K562 (cell line): Measurements from ENCODE around the gene PIH1D1. TPM values are rescaled to one million over a fixed set of nuclear protein-coding genes. Genes with fewer than 3 reads are reported as not detected.

Source experiments
- ADNP ChIP-seq: fragments of 200-800 bp; sonication (Bioruptor generic); IDR thresholded peaks from 2 replicates; pipeline ENCODE4 v1.6.1; 2016; ENCODE audit warnings: missing genetic modification characterization, missing compliant biosample characterization
- CHD1 ChIP-seq: fragments of 200-600 bp; sonication (generic); IDR thresholded peaks from one replicate; pipeline ENCODE4 v1.6.1; 2012; ENCODE audit warnings: mild to moderate bottlenecking, moderate library complexity, low read length, inconsistent platforms
- CTBP1 ChIP-seq: fragments of 450-650 bp; IDR thresholded peaks from 2 replicates; pipeline ENCODE4 v1.6.1; 2016; ENCODE audit warnings: borderline replicate concordance
- ESRRB ChIP-seq: fragments of 250-450 bp; sonication (Bioruptor Pico); IDR thresholded peaks from 2 replicates; pipeline ENCODE4 v1.5.0; 2020; ENCODE audit warnings: mild to moderate bottlenecking, moderate library complexity, borderline replicate concordance
- NEUROD1 ChIP-seq: fragments of 150-350 bp; IDR thresholded peaks from 2 replicates; pipeline ENCODE4 v1.6.1; 2014; ENCODE audit warnings: borderline replicate concordance, low read length, low read depth; ENCODE audit not compliant: partially characterized antibody
- NR2C2 ChIP-seq, 2 experiments: fragments of 200-800 bp in 1 of 2; sonication (Bioruptor generic) in 1 of 2; sonication (generic) in 1 of 2; formaldehyde crosslinking in 1 of 2; IDR thresholded peaks; 2 replicates each; pipeline versions ENCODE4 v1.6.1 to v1.8.0; 2016 to 2022; ENCODE audit warnings: mild to moderate bottlenecking in 1 of 2, missing compliant biosample characterization in 1 of 2, missing genetic modification characterization in 1 of 2, missing genetic modification reagents in 1 of 2
- NR2F6 ChIP-seq: fragments of 450-650 bp; formaldehyde crosslinking; IDR thresholded peaks from 2 replicates; pipeline ENCODE4 v1.4.0; 2020; ENCODE audit warnings: mild to moderate bottlenecking
- PHF8 ChIP-seq: fragments of 200-600 bp; sonication (generic); IDR thresholded peaks from 2 replicates; pipeline ENCODE4 v1.6.1; 2012; ENCODE audit warnings: mixed run types, mild to moderate bottlenecking, inconsistent platforms, low read length, moderate library complexity, borderline replicate concordance
- ZBED1 ChIP-seq: IDR thresholded peaks from 2 replicates; pipeline ENCODE4 v1.6.1; 2014
- ZNF175 ChIP-seq: fragments of 200-800 bp; sonication (Bioruptor generic); IDR thresholded peaks from 2 replicates; pipeline ENCODE4 v1.6.1; 2016; ENCODE audit warnings: low read depth, mild to moderate bottlenecking, missing genetic modification characterization, missing compliant biosample characterization
- ZNF707 ChIP-seq: fragments of 250-450 bp; sonication (Bioruptor Pico); conservative IDR thresholded peaks from 2 replicates; pipeline ENCODE4 v1.8.0; 2022; ENCODE audit warnings: inconsistent platforms, mild to moderate bottlenecking, moderate library complexity
- polyA plus RNA-seq, 8 experiments: library from polyadenylated mRNA; depleted of rRNA in 4 of 8; stranded (reverse) in 5 of 8; unstranded in 3 of 8; fragments of >200 nt; fragmentation: Nextera tagmentation in 2 of 8; fragmentation: Illumina TruSeq in 1 of 8; extraction: Ambion mirVana in 2 of 8; extraction: Trizol in 1 of 8; gene quantifications; 2 replicates each; pipeline versions ENCODE4 v1.2.1 to v1.2.3, GENCODE V29; 2011 to 2014; ENCODE audit warnings: inconsistent platforms in 1 of 8, missing spikeins in 1 of 8
- total RNA-seq, 7 experiments: library from RNA; depleted of rRNA in 6 of 7; stranded (reverse); fragments of >200 nt in 6 of 7; fragmentation: Illumina TruSeq in 2 of 7; extraction: Trizol in 2 of 7; gene quantifications; 2 replicates each; pipeline versions ENCODE4 v1.2.1 to v1.2.3, GENCODE V29; 2011 to 2021; ENCODE audit warnings: low replicate concordance in 1 of 7
- TF ChIP-seq, protein P1 (sequence below): IDR thresholded peaks from 2 replicates; pipeline ENCODE4 v1.6.1; 2011; ENCODE audit not compliant: insufficient read length; ENCODE audit errors: extremely low read depth
- TF ChIP-seq, protein P2 (sequence below): fragments of 450-650 bp; IDR thresholded peaks from 2 replicates; pipeline ENCODE4 v1.6.1; 2018; ENCODE audit warnings: mild to moderate bottlenecking, low read depth; ENCODE audit not compliant: partially characterized antibody
- TF ChIP-seq, protein P3 (sequence below), 2 experiments: IDR thresholded peaks; 2 replicates each; pipeline ENCODE4 v1.6.1; 2012; ENCODE audit warnings: improper control_type of control experiment in 2 of 2, low read depth in 2 of 2, low read length in 2 of 2, borderline replicate concordance in 1 of 2
- TF ChIP-seq, protein P4 (sequence below): fragments of 250-450 bp; sonication (Bioruptor Pico); IDR thresholded peaks from 2 replicates; pipeline ENCODE4 v1.4.0; 2020; ENCODE audit warnings: mild to moderate bottlenecking, moderate library complexity
- TF ChIP-seq, protein P5 (sequence below): sonication (generic); formaldehyde crosslinking; IDR thresholded peaks from 2 replicates; pipeline ENCODE4 v1.8.0; 2023; ENCODE audit warnings: mild to moderate bottlenecking, missing genetic modification reagents

PIH1D1 gene
- total and polyA plus RNA-seq, 9 of the 15 experiments (the other 6 are each of a cell fraction or from before 2014, with no cell fraction given) = 26.5 to 224 (median 137) TPM

DNA sequence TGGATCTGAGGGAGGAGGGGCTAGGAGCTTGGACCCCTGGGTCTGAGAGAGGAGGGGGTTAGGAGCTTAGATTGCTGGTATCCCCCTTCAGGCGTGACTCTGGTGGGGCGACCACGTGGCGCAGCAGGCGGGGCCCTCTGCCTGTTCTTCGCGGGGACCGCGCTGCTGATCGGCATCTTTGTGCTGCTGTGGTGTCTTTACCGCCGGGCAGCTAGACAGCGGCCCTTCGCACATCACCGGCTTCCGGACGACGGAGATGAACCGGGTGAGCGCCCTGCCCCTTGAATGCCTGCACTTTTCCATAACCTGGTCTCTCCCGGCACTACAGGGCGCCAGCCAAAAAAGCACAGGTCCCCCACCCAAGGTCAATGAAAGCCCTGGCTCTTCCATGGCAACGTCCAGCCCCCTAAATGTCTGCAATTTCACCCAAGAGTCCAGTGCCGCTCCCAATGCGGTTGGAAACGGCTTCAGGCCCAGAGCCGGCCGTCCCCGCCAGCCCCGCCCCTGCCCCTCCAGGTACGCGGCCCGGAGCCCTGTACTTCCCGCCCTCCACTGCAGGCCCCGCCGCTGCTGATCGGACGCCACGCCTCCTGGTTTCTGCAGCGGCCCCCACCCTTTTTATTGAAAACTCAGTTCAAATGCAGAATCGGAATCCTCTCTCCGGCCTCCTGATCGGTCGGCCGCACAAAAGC is 23.6 kb downstream of the PIH1D1 start (continued):
- 0 out of 2 replicates have a peak, but pooled peaks have one; percentile 24 for TF ChIP-seq NR2C2 (CRISPR knock-in tag; IDR thresholded peaks at IDR 0.05)
- TF ChIP-seq NR2C2 (tag; IDR thresholded peaks at IDR 0.05) = no peak
- TF ChIP-seq, protein P1, sequence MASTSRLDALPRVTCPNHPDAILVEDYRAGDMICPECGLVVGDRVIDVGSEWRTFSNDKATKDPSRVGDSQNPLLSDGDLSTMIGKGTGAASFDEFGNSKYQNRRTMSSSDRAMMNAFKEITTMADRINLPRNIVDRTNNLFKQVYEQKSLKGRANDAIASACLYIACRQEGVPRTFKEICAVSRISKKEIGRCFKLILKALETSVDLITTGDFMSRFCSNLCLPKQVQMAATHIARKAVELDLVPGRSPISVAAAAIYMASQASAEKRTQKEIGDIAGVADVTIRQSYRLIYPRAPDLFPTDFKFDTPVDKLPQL = no peak
- no peak for TF ChIP-seq CHD1
- no peak for TF ChIP-seq NEUROD1
- peak; percentile 37; the same call in 1 of the 2 replicates for TF ChIP-seq PHF8
- TF ChIP-seq, protein P2, sequence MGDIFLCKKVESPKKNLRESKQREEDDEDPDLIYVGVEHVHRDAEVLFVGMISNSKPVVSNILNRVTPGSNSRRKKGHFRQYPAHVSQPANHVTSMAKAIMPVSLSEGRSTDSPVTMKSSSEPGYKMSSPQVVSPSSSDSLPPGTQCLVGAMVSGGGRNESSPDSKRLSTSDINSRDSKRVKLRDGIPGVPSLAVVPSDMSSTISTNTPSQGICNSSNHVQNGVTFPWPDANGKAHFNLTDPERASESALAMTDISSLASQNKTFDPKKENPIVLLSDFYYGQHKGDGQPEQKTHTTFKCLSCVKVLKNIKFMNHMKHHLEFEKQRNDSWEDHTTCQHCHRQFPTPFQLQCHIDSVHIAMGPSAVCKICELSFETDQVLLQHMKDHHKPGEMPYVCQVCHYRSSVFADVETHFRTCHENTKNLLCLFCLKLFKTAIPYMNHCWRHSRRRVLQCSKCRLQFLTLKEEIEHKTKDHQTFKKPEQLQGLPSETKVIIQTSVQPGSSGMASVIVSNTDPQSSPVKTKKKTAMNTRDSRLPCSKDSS = no peak
- no peak for TF ChIP-seq ZBED1
- no peak for TF ChIP-seq ESRRB (CRISPR knock-in tag)
- no peak for TF ChIP-seq ADNP (tag)
- TF ChIP-seq ZNF175 (CRISPR knock-in tag) = no peak
- TF ChIP-seq, protein P3, sequence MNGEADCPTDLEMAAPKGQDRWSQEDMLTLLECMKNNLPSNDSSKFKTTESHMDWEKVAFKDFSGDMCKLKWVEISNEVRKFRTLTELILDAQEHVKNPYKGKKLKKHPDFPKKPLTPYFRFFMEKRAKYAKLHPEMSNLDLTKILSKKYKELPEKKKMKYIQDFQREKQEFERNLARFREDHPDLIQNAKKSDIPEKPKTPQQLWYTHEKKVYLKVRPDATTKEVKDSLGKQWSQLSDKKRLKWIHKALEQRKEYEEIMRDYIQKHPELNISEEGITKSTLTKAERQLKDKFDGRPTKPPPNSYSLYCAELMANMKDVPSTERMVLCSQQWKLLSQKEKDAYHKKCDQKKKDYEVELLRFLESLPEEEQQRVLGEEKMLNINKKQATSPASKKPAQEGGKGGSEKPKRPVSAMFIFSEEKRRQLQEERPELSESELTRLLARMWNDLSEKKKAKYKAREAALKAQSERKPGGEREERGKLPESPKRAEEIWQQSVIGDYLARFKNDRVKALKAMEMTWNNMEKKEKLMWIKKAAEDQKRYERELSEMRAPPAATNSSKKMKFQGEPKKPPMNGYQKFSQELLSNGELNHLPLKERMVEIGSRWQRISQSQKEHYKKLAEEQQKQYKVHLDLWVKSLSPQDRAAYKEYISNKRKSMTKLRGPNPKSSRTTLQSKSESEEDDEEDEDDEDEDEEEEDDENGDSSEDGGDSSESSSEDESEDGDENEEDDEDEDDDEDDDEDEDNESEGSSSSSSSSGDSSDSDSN (IDR thresholded peaks at IDR 0.05; ENCODE audit: borderline replicate concordance in 1 of 2, low read depth in 2 of 2, low read length in 2 of 2) = peak in 1 of 2 experiments; percentile 75; a peak in 1 of 4 replicates
- TF ChIP-seq ZNF707 = no peak
- no peak for TF ChIP-seq NR2F6 (CRISPR knock-in tag)
- TF ChIP-seq CTBP1 = peak; percentile 69; the same call in 1 of the 2 replicates
- TF ChIP-seq, protein P4, sequence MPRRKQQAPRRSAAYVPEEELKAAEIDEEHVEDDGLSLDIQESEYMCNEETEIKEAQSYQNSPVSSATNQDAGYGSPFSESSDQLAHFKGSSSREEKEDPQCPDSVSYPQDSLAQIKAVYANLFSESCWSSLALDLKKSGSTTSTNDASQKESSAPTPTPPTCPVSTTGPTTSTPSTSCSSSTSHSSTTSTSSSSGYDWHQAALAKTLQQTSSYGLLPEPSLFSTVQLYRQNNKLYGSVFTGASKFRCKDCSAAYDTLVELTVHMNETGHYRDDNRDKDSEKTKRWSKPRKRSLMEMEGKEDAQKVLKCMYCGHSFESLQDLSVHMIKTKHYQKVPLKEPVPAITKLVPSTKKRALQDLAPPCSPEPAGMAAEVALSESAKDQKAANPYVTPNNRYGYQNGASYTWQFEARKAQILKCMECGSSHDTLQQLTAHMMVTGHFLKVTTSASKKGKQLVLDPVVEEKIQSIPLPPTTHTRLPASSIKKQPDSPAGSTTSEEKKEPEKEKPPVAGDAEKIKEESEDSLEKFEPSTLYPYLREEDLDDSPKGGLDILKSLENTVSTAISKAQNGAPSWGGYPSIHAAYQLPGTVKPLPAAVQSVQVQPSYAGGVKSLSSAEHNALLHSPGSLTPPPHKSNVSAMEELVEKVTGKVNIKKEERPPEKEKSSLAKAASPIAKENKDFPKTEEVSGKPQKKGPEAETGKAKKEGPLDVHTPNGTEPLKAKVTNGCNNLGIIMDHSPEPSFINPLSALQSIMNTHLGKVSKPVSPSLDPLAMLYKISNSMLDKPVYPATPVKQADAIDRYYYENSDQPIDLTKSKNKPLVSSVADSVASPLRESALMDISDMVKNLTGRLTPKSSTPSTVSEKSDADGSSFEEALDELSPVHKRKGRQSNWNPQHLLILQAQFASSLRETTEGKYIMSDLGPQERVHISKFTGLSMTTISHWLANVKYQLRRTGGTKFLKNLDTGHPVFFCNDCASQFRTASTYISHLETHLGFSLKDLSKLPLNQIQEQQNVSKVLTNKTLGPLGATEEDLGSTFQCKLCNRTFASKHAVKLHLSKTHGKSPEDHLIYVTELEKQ (CRISPR knock-in tag) = no peak
- TF ChIP-seq, protein P5, sequence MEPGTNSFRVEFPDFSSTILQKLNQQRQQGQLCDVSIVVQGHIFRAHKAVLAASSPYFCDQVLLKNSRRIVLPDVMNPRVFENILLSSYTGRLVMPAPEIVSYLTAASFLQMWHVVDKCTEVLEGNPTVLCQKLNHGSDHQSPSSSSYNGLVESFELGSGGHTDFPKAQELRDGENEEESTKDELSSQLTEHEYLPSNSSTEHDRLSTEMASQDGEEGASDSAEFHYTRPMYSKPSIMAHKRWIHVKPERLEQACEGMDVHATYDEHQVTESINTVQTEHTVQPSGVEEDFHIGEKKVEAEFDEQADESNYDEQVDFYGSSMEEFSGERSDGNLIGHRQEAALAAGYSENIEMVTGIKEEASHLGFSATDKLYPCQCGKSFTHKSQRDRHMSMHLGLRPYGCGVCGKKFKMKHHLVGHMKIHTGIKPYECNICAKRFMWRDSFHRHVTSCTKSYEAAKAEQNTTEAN (CRISPR knock-in tag) = no peak
